ENCODE measurements around the gene C9.
"Not testable (repeated sequence)": the region's sequence is repeated elsewhere in the genome, so short reads cannot be mapped to it uniquely, and the experiment has no call there.

Gene C9

GRCh38 chr5:39319395-39319794 lies 44.9 kb downstream of the C9 start:
- DNase-seq = no peak

DNA sequence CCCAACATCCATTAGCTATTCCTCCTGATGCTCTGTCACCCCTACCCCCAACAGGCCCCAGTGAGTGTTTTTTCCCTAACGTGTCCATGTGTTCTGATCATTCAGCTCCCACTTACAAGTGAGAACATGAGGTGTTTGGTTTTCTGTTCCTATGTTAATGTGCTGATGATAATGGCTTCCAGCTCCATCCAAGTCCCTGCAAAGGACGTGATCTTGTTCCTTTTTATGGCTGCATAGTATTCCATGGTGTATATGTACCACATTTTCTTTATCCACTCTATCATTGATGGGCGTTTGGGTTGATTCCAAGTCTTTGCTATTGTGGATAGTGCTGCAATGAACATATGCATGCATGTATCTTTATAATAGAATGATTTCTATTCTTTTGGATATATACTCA lies 47.8 kb downstream of the C9 start:
- not testable (repeated sequence) for DNase-seq

DNA sequence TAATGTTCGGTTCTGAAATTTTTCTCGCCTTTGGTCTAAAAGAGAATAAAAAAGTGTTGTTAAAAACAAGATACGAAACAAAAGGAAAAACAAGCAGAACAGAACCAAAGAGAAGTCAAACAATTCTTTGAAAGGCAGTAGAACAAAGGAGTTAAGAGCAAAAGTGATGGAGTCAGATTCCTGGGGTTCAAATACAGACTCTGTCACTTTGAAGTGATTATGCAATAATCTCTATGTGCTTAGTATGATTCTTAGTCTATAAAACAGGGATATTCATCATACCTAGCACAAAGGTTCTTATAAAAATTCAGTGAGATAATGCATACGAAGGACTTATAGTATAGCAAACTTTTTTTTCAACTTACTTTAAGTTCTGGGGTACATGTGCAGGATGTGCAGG lies 48.3 kb downstream of the C9 start:
- DNase-seq = no peak

- DNase-seq = no peak
Observed at GRCh38 chr5:39314591-39314990, 49.7 kb downstream of the C9 start.

GRCh38 chr5:39309534-39309933 lies 54.8 kb downstream of the C9 start:
- no peak for DNase-seq

GRCh38 chr5:39302472-39302871 lies 61.8 kb downstream of the C9 start:
- DNase-seq = no peak

DNA sequence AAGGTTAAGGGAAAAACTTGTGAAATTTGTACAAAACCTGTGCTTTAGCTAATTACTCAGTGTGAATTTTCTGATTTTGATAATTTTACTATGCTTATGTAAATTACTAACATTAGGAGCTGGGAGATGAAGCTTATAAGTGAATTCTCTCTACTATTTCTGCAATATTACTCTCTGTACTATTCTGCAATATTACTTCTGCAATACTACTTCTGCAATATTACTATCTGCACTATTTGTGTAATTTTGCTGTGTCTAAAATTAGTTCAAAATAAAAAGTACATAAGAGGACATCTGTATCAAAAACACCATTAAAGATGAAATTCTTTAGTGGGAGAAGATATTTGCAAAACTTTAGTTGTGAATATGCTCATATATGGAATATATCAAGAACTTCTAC lies 62.9 kb downstream of the C9 start:
- no peak for DNase-seq

GRCh38 chr5:39299962-39300361 lies 64.3 kb downstream of the C9 start:
- no peak for DNase-seq

DNA sequence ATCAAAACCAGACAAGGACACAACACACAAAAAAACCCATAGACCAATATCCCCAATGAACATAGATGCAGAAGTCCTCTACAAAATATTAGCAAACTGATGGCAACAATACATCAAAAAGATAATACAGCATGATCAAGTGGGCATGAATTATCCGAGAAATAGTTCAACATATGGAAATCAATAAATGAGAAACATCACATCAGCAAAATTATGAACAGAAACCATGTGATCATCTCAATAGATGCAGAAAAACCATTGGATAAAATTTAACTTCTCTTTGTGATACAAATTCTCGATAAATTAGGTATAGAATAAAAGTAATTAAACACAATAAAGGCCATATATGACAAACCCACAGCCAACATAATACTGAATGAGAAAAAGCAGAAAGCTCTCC lies 69.6 kb downstream of the C9 start:
- DNase-seq = no peak

GRCh38 chr5:39284552-39284951 lies 79.7 kb downstream of the C9 start:
- no peak for DNase-seq

GRCh38 chr5:39283231-39283818 lies 81.0 kb downstream of the C9 start:
- peak; percentile 46 for DNase-seq

- no peak for DNase-seq
Observed at GRCh38 chr5:39282561-39282960, 81.7 kb downstream of the C9 start.

DNA sequence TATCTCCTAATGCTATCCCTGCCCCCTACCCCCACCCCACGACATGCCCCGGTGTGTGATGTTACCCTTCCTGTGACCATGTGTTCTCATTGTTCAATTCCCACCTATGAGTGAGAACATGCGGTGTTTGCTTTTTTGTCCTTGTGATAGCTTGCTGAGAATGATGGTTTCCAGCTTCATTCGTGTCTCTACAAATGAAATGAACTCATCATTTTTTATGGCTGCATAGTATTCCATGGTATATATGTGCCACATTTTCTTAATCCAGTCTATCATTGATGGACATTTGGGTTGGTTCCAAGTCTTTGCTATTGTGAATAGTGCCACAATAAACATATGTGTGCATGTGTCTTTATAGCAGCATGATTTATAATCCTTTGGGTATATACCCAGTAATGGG lies 88.4 kb downstream of the C9 start:
- DNase-seq = not testable (repeated sequence)

DNA sequence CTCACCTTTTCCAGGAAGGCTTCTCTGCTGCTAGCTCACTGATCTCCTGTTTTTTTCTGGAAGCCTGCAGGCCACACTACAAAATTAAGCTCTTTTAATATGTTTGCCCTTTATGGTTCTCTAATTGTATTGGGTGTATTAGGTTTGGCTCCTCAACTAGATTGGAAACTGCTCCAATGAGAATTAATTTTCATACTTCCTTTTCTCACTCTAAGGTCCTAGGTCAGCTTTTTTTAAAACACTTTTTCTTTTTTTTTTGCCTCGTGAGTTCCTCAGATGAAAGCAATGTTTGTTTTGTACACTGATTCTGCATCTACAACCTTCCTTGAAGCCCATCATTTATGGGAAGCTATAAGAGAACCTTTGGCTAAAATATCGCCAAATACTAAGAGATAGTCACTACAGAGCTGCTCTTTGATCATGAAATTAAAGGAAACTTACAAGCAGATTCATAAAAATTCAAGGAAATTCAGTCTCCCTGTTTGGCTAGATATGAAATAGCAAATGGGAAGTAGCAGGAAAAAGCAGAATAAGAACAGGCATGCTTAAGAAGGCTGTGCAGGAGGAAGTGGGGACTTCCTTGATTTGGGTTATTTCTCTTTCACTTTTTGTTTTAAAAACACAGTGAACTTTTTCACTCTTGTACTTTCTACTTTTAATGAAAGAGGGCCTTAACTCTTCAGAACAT lies 89.8 kb downstream of the C9 start:
- no peak for DNase-seq

DNA sequence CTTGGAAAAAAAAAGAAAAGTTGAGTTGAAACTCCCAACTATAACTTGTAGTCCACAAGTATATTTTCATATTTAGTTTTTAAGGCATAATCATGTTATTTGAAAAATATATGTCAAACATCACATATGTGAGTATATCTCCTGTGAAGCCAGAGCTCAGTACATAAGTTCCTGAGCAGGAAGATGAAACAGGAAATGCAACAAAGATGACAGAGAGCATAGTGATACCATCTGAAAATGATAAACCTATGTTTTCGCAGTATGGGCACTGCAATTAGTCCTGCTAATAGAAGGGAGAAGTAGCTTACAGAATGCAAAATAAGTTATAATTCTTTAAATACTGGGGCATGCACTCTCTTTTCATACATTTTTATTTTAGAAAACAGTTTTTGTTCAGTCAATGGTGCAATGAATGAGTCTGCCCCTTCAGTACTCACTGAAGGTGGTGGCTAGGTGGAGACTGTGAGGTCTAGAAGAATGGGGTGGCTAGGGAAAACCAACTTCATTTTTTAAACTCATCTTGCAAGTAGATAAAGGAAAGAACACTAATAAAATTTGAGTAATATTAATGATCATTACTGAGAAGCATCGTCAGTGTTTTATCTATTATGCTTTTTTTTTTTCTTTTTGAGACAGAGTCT lies 90.9 kb downstream of the C9 start:
- no peak for DNase-seq

GRCh38 chr5:39272869-39273231 lies 91.4 kb downstream of the C9 start:
- DNase-seq = not testable (repeated sequence)

GRCh38 chr5:39270225-39270848 lies 94.0 kb downstream of the C9 start:
- DNase-seq = no peak

- DNase-seq = no peak
Observed at GRCh38 chr5:39267186-39267585, 97.1 kb downstream of the C9 start.

DNA sequence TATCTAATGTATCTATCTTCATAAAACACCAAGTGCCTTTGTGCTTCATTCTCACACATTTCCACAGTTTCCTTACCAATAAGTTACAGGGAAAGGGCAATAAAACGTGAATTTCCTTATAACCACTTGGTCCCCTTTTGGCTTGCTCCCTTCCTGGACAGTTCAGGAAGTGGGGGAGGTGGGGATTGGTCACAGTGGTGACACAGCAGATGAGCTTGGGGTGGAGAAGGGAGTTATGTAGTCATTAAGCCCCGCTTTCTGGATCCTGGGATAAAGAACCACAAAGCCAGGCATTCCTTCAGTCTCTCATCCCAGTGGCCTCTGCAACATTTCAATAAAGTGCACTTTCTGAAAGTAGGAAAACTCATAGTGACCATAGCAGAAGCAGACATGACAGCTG lies 97.9 kb downstream of the C9 start:
- no peak for DNase-seq

GRCh38 chr5:39264528-39264927 lies 99.8 kb downstream of the C9 start:
- no peak for DNase-seq

GRCh38 chr5:39262981-39263380 lies 101.3 kb downstream of the C9 start:
- no peak for DNase-seq

DNA sequence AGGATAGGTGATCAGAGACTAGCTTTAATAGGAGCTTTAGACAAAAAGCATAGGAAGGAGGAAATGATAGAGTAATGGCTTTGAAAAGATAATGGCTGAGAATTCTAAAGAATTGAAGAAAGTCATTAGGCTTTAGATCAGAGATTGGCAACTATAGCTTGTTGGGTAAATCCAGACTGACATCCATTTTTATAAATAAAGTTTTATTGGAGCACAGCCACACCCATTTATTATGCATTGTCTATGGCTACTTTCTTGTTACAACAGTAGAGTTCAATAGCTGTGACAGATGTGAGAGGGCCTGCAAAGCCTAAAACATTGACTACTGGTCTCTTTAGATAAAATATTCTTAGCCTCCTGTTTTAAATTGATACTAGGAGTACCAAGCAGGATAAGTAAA lies 104.2 kb downstream of the C9 start:
- no peak for DNase-seq

GRCh38 chr5:39257554-39257953 lies 106.7 kb downstream of the C9 start:
- no peak for DNase-seq

Data from stimulated activated CD4-positive, alpha-beta T cell treated with anti-CD3 and anti-CD28 coated beads, Interleukin-1b, Interleukin-23, amount 100 ng/mL, for 48 hours (primary cell).